Endothelial cell of umbilical vein (primary cell): ENCODE data around the gene MUC20. TPM values are rescaled to one million over a fixed set of nuclear protein-coding genes. Genes with fewer than 3 reads are reported as not detected.
"Not testable (repeated sequence)": the region's sequence is repeated elsewhere in the genome, so short reads cannot be mapped to it uniquely, and the experiment has no call there.

Experiments used
- BruUV-seq: library from RNA; stranded (reverse); fragments of 400-500 nt; replicated peaks from 2 replicates; lab custom pipeline; 2021; lab: Mats Ljungman, UMichigan
- CTCF ChIA-PET: fragments of 300-600, 350-600 bp; sonication (Branson Sonifier 250); formaldehyde crosslinking; loops from one replicate; lab custom pipeline; 2021; ENCODE audit warnings: antibody characterized with exemption, inconsistent platforms; lab: Charles Lee
- POLR2A ChIA-PET: fragments of 300-600, 350-600 bp; sonication (Branson Sonifier 250); formaldehyde crosslinking; loops from one replicate; lab custom pipeline; 2021; ENCODE audit warnings: antibody characterized with exemption, inconsistent platforms; lab: Charles Lee
- DNase-seq: peaks from one replicate; pipeline ENCODE4 v3.0.0-alpha.2; 2011; ENCODE audit warnings: low read depth, low spot score
- FAIRE-seq: peaks from 2 replicates; lab custom pipeline; 2011; peaks lifted over from hg19 to GRCh38; lab: Jason Lieb, UNC
- H2AFZ ChIP-seq: 2 replicates; pipeline ENCODE4 v1.6.0; 2012; ENCODE audit warnings: low read depth, low read length, control low read depth, inconsistent platforms
- H3K27ac ChIP-seq: 2 replicates; pipeline ENCODE4 v1.5.1; 2011; ENCODE audit warnings: low read depth, mild to moderate bottlenecking, control low read depth, low read length, moderate library complexity; ENCODE audit not compliant: insufficient read depth
- H3K27me3 ChIP-seq, 2 experiments: 2 replicates each; pipeline versions ENCODE4 v1.6.0 to v1.6.1; 2011; ENCODE audit warnings: low read length in 2 of 2, mixed read lengths in 1 of 2; ENCODE audit not compliant: control insufficient read depth in 2 of 2, insufficient read depth in 2 of 2
- H3K36me3 ChIP-seq, 2 experiments: 2 replicates in 1 of 2; 3 replicates in 1 of 2; pipeline ENCODE4 v1.5.1; 2011; ENCODE audit warnings: low read length in 2 of 2, mild to moderate bottlenecking in 1 of 2, moderate library complexity in 1 of 2; ENCODE audit not compliant: control insufficient read depth in 2 of 2, insufficient read depth in 2 of 2; ENCODE audit errors: extremely low read depth in 1 of 2
- H3K4me1 ChIP-seq: 3 replicates; pipeline ENCODE4 v1.5.1; 2011; ENCODE audit warnings: mild to moderate bottlenecking, low read length; ENCODE audit not compliant: control insufficient read depth, insufficient read depth; ENCODE audit errors: extremely low read depth
- H3K4me2 ChIP-seq: 2 replicates; pipeline ENCODE4 v1.6.1; 2011; ENCODE audit warnings: low read length, control low read depth, mixed read lengths; ENCODE audit not compliant: insufficient read depth
- H3K4me3 ChIP-seq, 3 experiments: fragments of 200-600 bp in 1 of 3; sonication (generic), shearing (Covaris generic) in 1 of 3; replicated peaks in 1 of 3; 2 replicates each; pipeline ENCODE4 v1.5.1; 2011 to 2016; ENCODE audit warnings: control low read depth in 3 of 3, low read length in 3 of 3, mild to moderate bottlenecking in 2 of 3, inconsistent platforms in 1 of 3, low read depth in 1 of 3, moderate library complexity in 1 of 3; ENCODE audit not compliant: insufficient read depth in 1 of 3
- H3K79me2 ChIP-seq: 2 replicates; pipeline ENCODE4 v1.6.0; 2012; ENCODE audit warnings: low read length, inconsistent platforms; ENCODE audit not compliant: control insufficient read depth, insufficient read depth
- H3K9ac ChIP-seq: replicated peaks from 2 replicates; pipeline ENCODE3; 2011; ENCODE audit warnings: low read length, control low read depth; ENCODE audit not compliant: insufficient read depth; ENCODE audit errors: extremely low read depth
- H3K9me1 ChIP-seq: replicated peaks from 3 replicates; pipeline ENCODE4 v1.6.0; 2011; ENCODE audit warnings: mild to moderate bottlenecking, low read length; ENCODE audit not compliant: control insufficient read depth, insufficient read depth; ENCODE audit errors: extremely low read depth
- H3K9me3 ChIP-seq: replicated peaks from 2 replicates; pipeline ENCODE4 v1.5.1; 2012; ENCODE audit warnings: low read length, inconsistent platforms; ENCODE audit not compliant: control insufficient read depth, insufficient read depth
- H4K20me1 ChIP-seq: replicated peaks from 2 replicates; pipeline ENCODE3; 2011; ENCODE audit warnings: mild to moderate bottlenecking, low read length; ENCODE audit not compliant: control insufficient read depth, insufficient read depth; ENCODE audit errors: extremely low read depth
- FOS ChIP-seq: IDR thresholded peaks from 2 replicates; pipeline ENCODE4 v1.6.1; 2011; ENCODE audit warnings: mild to moderate bottlenecking, low read length, moderate library complexity, borderline replicate concordance; ENCODE audit not compliant: insufficient read depth
- GATA2 ChIP-seq: IDR thresholded peaks from 2 replicates; pipeline ENCODE4 v1.7.0; 2011; ENCODE audit warnings: low read depth, mild to moderate bottlenecking, moderate library complexity, mixed read lengths, low read length; ENCODE audit not compliant: insufficient read length, insufficient read depth
- JUN ChIP-seq: IDR thresholded peaks from 2 replicates; pipeline ENCODE4 v1.6.1; 2011; ENCODE audit warnings: borderline replicate concordance, low read depth; ENCODE audit not compliant: insufficient read length, insufficient read depth
- MAX ChIP-seq: IDR thresholded peaks from 2 replicates; pipeline ENCODE4 v1.6.1; 2011; ENCODE audit not compliant: insufficient read depth, insufficient read length
- MYC ChIP-seq: IDR thresholded peaks from one replicate; pipeline ENCODE4 v1.6.1; 2011; ENCODE audit warnings: mild to moderate bottlenecking, low read depth, low read length
- POLR2A ChIP-seq: IDR thresholded peaks from 2 replicates; pipeline ENCODE4 v1.6.1; 2012; ENCODE audit warnings: low read depth, mild to moderate bottlenecking, control low read depth, low read length
- dilution Hi-C: fragments of 300-500 bp; cut with MboI; formaldehyde crosslinking; loops from one replicate; pipeline ENCODE4 v1.15.0; 2019; ENCODE audit warnings: low sequenced_read_pairs; ENCODE audit not compliant: extremely low pct_ligation_motif_present
- intact Hi-C: fragments of 100-400 bp; cut with micrococcal nuclease; formaldehyde crosslinking; loops from one replicate; pipeline ENCODE4 v1.10.0; 2022
- polyA plus RNA-seq, 4 experiments: library from polyadenylated mRNA; depleted of rRNA in 3 of 4; stranded (reverse) in 3 of 4; unstranded in 1 of 4; fragments of >200 nt; gene quantifications; 2 replicates each; pipeline versions ENCODE4 v1.2.1 to v1.2.3, GENCODE V29; 2011 to 2012; ENCODE audit warnings: missing spikeins in 1 of 4
- total RNA-seq: library from RNA; stranded (reverse); gene quantifications from 2 replicates; pipeline ENCODE4 v1.2.3, GENCODE V29; 2021

Gene MUC20
- total and polyA plus RNA-seq, 2 donors (not counting 3 experiments of a cell fraction or from before 2014, with no cell fraction given): 0.62 TPM; not detected in 1

GRCh38 chr3:195748661-195749060, 27.9 kb downstream of the MUC20 start:
- Histone ChIP-seq H2AFZ (no peak overlapping the region), H3K27me3 (no peaks in the 10 kb centered on the region), H3K4me2 (no peak overlapping the region), H3K79me2 (no peaks in the 10 kb centered on the region), H3K4me3 (no peak overlapping the region), H3K9me3 (no peaks in the 10 kb centered on the region), H3K27ac (no peak overlapping the region), H3K4me1 (no peaks in the 10 kb centered on the region), H3K36me3 (no peaks in the 10 kb centered on the region), H4K20me1 (no peaks in the 10 kb centered on the region), H3K9ac (no peak overlapping the region), H3K9me1 (no peaks in the 10 kb centered on the region)
- CTCF ChIA-PET: interaction anchor here (1.2 to 2.0 kb wide), 2 partner anchors 102 to 146 kb away, joined by 3 to 6 read pairs; no protein-coding TSS in a partner anchor
- no peak for DNase-seq
- no peak for TF ChIP-seq FOS
- TF ChIP-seq MAX: no peak
- no peak for TF ChIP-seq POLR2A
- no peak for TF ChIP-seq GATA2
- TF ChIP-seq MYC: no peak
- TF ChIP-seq JUN: no peak
- BruUV-seq: no TSS peak
- FAIRE-seq: no peak
- intact Hi-C loops: no loop called here
- POLR2A ChIA-PET: no interaction called here
- dilution Hi-C loops: no loop called here

DNA sequence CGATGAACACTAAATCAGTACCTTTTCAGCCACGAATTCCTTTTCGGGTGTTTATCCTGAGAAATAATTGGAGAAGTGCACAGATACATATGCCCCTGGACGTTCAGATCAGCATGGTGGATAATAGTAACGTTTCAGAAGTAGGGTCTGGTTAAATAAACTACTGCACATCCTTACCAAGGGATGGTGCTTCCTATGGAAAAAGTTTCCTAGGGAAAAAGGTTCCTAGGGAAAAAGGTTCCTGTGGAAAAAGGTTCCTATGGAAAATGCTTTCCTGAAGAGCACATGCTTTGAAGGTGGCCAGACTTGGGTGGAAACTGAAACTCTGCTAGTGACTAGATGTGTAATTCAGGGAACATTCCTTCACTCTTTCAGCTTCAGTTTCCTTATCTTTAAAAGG, 28.3 kb downstream of the MUC20 start:
- H3K4me1 ChIP-seq, H3K9me1 ChIP-seq, DNase-seq, H3K9me3 ChIP-seq, H3K36me3 ChIP-seq, H4K20me1 ChIP-seq, BruUV-seq, intact Hi-C loops, H3K79me2 ChIP-seq, H3K4me2 ChIP-seq, POLR2A ChIA-PET, H3K9ac ChIP-seq, H3K27ac ChIP-seq, dilution Hi-C loops, H2AFZ ChIP-seq, H3K4me3 ChIP-seq, H3K27me3 ChIP-seq: not testable (repeated sequence)
- CTCF ChIA-PET: interaction anchor here (1.2 to 2.0 kb wide), 2 partner anchors 101 to 145 kb away, joined by 3 to 6 read pairs; no protein-coding TSS in a partner anchor
- FAIRE-seq: peak; percentile 90
